Activated naive CD8-positive, alpha-beta T cell (primary cell): ENCODE measurements around the gene NCKAP1.
A peak's percentile ranks its signal among the peaks of the same experiment; 100 is the strongest.
"Not testable (repeated sequence)": the region's sequence is repeated elsewhere in the genome, so short reads cannot be mapped to it uniquely, and the experiment has no call there.

ENCODE experiments used
- H3K27ac Mint-ChIP-seq: one replicate; pipeline ENCODE4 v1.8.0; 2021; ENCODE audit warnings: mixed read lengths
- H3K27me3 Mint-ChIP-seq: one replicate; pipeline ENCODE4 v1.8.0; 2021; ENCODE audit warnings: mixed read lengths
- H3K36me3 Mint-ChIP-seq: one replicate; pipeline ENCODE4 v1.8.0; 2021; ENCODE audit warnings: mixed read lengths
- H3K4me1 Mint-ChIP-seq: one replicate; pipeline ENCODE4 v1.8.0; 2021; ENCODE audit warnings: low read depth, mixed read lengths
- H3K4me3 Mint-ChIP-seq: one replicate; pipeline ENCODE4 v1.8.0; 2021; ENCODE audit warnings: mild to moderate bottlenecking, mixed read lengths
- H3K9me3 Mint-ChIP-seq: one replicate; pipeline ENCODE4 v1.8.0; 2021; ENCODE audit warnings: low read depth, mixed read lengths

Gene NCKAP1

GRCh38 chr2:183057333-183057985 is 19.2 kb upstream of the NCKAP1 start:
- Mint-ChIP-seq H3K27me3 (peaks cover 11% of the 10 kb centered on the region), H3K27ac (no peak overlapping the region), H3K9me3 (no peaks in the 10 kb centered on the region), H3K4me3 (no peak overlapping the region), H3K36me3 (no peaks in the 10 kb centered on the region), H3K4me1 (no peaks in the 10 kb centered on the region)

GRCh38 chr2:183049420-183049819 is 11.2 kb upstream of the NCKAP1 start:
- Mint-ChIP-seq H3K4me1 (no peaks in the 10 kb centered on the region), H3K27me3 (peaks cover 27% of the 10 kb centered on the region), H3K36me3 (peaks cover 2% of the 10 kb centered on the region), H3K9me3 (no peaks in the 10 kb centered on the region), H3K27ac (no peak overlapping the region), H3K4me3 (no peak overlapping the region)

- not testable (repeated sequence) for H3K27ac Mint-ChIP-seq, H3K4me3 Mint-ChIP-seq, H3K36me3 Mint-ChIP-seq, H3K4me1 Mint-ChIP-seq, H3K9me3 Mint-ChIP-seq
- peaks cover 35% of the 10 kb centered on the region for H3K27me3 Mint-ChIP-seq
These were observed 9.3 kb upstream of the NCKAP1 start for GRCh38 chr2:183047486-183048125.

- not testable (repeated sequence) for H3K36me3 Mint-ChIP-seq, H3K4me3 Mint-ChIP-seq, H3K9me3 Mint-ChIP-seq, H3K27ac Mint-ChIP-seq
- Mint-ChIP-seq H3K4me1 (peaks cover 10% of the 10 kb centered on the region), H3K27me3 (peaks cover 52% of the 10 kb centered on the region)
These were observed 5.3 kb upstream of the NCKAP1 start for GRCh38 chr2:183043580-183043979.

GRCh38 chr2:183040604-183041003 is 2.3 kb upstream of the NCKAP1 start:
- Mint-ChIP-seq H3K4me3 (no peak overlapping the region), H3K4me1 (peaks cover 30% of the 10 kb centered on the region), H3K27ac (no peak overlapping the region), H3K9me3 (no peaks in the 10 kb centered on the region), H3K27me3 (peaks cover 51% of the 10 kb centered on the region), H3K36me3 (no peaks in the 10 kb centered on the region)

GRCh38 chr2:183037553-183038340 is 510 bp downstream of the NCKAP1 start:
- Mint-ChIP-seq H3K27me3 (peaks cover 52% of the 10 kb centered on the region), H3K4me3 (peak overlapping the region; percentile 79), H3K4me1 (peaks cover 34% of the 10 kb centered on the region), H3K36me3 (no peaks in the 10 kb centered on the region), H3K9me3 (no peaks in the 10 kb centered on the region), H3K27ac (peak overlapping the region; percentile 54)

- Mint-ChIP-seq H3K4me3 (peak overlapping the region; percentile 79), H3K36me3 (no peaks in the 10 kb centered on the region), H3K27ac (peak overlapping the region; percentile 54), H3K4me1 (peaks cover 34% of the 10 kb centered on the region), H3K9me3 (no peaks in the 10 kb centered on the region), H3K27me3 (peaks cover 48% of the 10 kb centered on the region)
These were observed 1.1 kb downstream of the NCKAP1 start for GRCh38 chr2:183037074-183037552.

GRCh38 chr2:183035954-183036669 is 2.1 kb downstream of the NCKAP1 start:
- Mint-ChIP-seq H3K4me3 (peak overlapping the region; percentile 79), H3K27ac (no peak overlapping the region), H3K36me3 (no peaks in the 10 kb centered on the region), H3K4me1 (peaks cover 34% of the 10 kb centered on the region), H3K9me3 (no peaks in the 10 kb centered on the region), H3K27me3 (peaks cover 44% of the 10 kb centered on the region)

GRCh38 chr2:183035298-183035953 is 2.8 kb downstream of the NCKAP1 start:
- Mint-ChIP-seq H3K36me3 (no peaks in the 10 kb centered on the region), H3K27me3 (peaks cover 46% of the 10 kb centered on the region), H3K27ac (no peak overlapping the region), H3K4me1 (peaks cover 34% of the 10 kb centered on the region), H3K4me3 (peak overlapping the region; percentile 6), H3K9me3 (no peaks in the 10 kb centered on the region)

GRCh38 chr2:183034806-183035205 is 3.5 kb downstream of the NCKAP1 start:
- Mint-ChIP-seq H3K9me3 (no peaks in the 10 kb centered on the region), H3K36me3 (no peaks in the 10 kb centered on the region), H3K4me3 (no peak overlapping the region), H3K27me3 (peaks cover 49% of the 10 kb centered on the region), H3K27ac (no peak overlapping the region), H3K4me1 (peaks cover 34% of the 10 kb centered on the region)

- no peak overlapping the region for H3K27ac Mint-ChIP-seq
- H3K4me3 Mint-ChIP-seq, result no peak overlapping the region
- no peaks in the 10 kb centered on the region for H3K36me3 Mint-ChIP-seq
- no peaks in the 10 kb centered on the region for H3K9me3 Mint-ChIP-seq
- H3K27me3 Mint-ChIP-seq, result peaks cover 51% of the 10 kb centered on the region
- H3K4me1 Mint-ChIP-seq, result peaks cover 27% of the 10 kb centered on the region
These were observed 4.3 kb downstream of the NCKAP1 start for GRCh38 chr2:183033951-183034350.

GRCh38 chr2:183031911-183032794 is 6.1 kb downstream of the NCKAP1 start:
- Mint-ChIP-seq H3K4me1 (peaks cover 19% of the 10 kb centered on the region), H3K27me3 (peaks cover 51% of the 10 kb centered on the region), H3K9me3 (no peaks in the 10 kb centered on the region)

GRCh38 chr2:183029219-183029618 is 9.0 kb downstream of the NCKAP1 start:
- H3K27ac Mint-ChIP-seq, result no peak overlapping the region
- no peak overlapping the region for H3K4me3 Mint-ChIP-seq
- no peaks in the 10 kb centered on the region for H3K4me1 Mint-ChIP-seq
- no peaks in the 10 kb centered on the region for H3K36me3 Mint-ChIP-seq
- no peaks in the 10 kb centered on the region for H3K9me3 Mint-ChIP-seq
- peaks cover 46% of the 10 kb centered on the region for H3K27me3 Mint-ChIP-seq

More at GRCh38 chr2:183031911-183032794, 6.1 kb downstream of the NCKAP1 start:
- no peak overlapping the region for H3K4me3 Mint-ChIP-seq
- no peaks in the 10 kb centered on the region for H3K36me3 Mint-ChIP-seq
- no peak overlapping the region for H3K27ac Mint-ChIP-seq
